ENCODE measurements around the gene NRBP1.

GRCh38 chr2:27441226-27441926, 12.9 kb downstream of the NRBP1 start:
- TF ChIP-seq CTCF (IDR thresholded peaks at IDR 0.05) (no peak), EP300 (IDR thresholded peaks at IDR 0.05) (no peak), POLR2AphosphoS5 (IDR thresholded peaks at IDR 0.05) (no peak)

All from esophagus muscularis mucosa (tissue), 4 donors.